Measurements from ENCODE around the gene SYF2. TPM values are rescaled to one million over a fixed set of nuclear protein-coding genes. Genes with fewer than 3 reads are reported as not detected.

The SYF2 gene
- total RNA-seq, 2 donors from 2014 or later = 64.8 to 78.0 TPM

DNA sequence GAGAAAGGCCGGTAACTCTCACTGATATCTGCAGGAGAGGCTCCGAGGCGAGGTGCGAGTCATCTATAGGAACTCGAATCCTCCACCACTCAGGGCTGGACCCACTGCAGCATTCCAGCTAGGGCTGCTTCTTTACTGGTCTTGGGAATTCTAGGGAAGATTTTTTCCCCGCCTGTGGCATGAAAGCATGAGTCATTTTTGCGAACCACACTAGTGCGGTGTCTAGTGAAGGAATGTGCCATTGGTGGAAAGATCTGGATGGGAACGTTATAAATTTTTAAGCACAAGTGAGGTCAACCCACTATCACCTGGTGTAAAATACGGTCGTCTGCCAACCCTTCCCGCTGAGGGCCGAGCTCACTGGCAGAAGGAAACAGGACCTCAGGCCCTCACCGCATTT lies 49.7 kb downstream of the SYF2 start:
- Mint-ChIP-seq H3K4me1 (ENCODE audit: low read depth) (no peaks in the 10 kb centered on the region), H3K4me3 (no peak overlapping the region), H3K36me3 (ENCODE audit: insufficient read depth in 2 of 2) (no peaks in the 10 kb centered on the region), H3K27ac (no peak overlapping the region), H3K27me3 (ENCODE audit: low read depth) (no peaks in the 10 kb centered on the region), H3K9me3 (no peaks in the 10 kb centered on the region)
- no peak for DNase-seq
- ATAC-seq (replicated peaks in 1 of 2) = no peak

DNA sequence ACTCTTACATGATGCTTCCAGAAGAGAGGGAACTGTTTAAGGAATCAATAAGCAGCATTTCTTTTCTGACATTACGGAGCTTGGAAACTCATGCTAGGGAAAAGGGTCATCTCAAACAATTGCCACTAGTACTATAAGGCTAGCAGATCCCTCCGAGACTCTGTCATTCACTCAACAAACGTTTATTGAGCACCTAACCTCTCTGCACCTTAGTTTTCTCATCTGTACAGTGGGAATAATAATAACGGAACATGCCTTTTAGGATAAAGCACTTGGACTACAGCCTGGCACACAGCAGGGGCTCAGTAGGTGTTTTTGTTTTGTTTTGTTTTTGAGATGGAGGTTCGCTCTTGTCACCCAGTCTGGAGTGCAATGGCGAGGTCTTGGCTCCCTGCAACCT lies 51.3 kb downstream of the SYF2 start:
- DNase-seq = no peak
- Mint-ChIP-seq H3K9me3 (peaks cover 4 to 6% of the 10 kb centered on the region in 2 donors), H3K4me3 (no peak overlapping the region), H3K36me3 (ENCODE audit: insufficient read depth in 2 of 2) (peaks cover 2 to 3% of the 10 kb centered on the region in 2 donors), H3K27ac (no peak overlapping the region), H3K4me1 (ENCODE audit: low read depth) (no peaks in the 10 kb centered on the region), H3K27me3 (ENCODE audit: low read depth) (no peaks in the 10 kb centered on the region)
- ATAC-seq (replicated peaks in 1 of 2) = no peak

DNA sequence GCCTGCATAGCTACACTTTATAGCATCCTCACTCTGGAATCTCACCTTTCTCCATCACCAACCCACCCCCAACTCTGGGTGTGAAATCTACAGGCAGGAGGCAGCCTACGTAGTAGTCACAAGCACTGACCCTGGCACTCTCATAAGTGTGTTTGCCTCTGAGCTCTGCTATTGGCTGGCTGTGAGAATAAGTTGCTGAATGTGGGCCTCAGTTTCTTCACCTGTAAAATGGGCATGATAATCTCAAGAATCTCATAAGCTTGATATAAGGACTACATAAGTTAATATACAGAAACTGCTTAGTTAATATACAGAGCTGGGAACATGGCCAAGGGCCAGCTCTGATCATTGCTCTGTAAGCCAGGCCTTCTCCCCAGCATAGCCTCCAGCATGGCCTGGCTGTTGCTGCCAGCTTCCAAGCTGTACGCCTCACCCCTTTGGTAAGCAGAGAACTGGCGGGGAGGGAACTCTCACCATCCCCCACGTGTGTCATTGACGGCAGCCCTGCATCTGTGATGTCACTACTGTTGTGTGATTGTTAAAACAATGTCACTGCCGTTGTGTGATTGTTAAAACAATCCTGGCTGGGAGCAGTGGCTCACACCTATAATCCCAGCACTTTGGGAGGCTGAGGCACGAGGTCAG lies 53.3 kb downstream of the SYF2 start:
- Mint-ChIP-seq H3K27ac (no peak overlapping the region), H3K27me3 (ENCODE audit: low read depth) (no peaks in the 10 kb centered on the region), H3K36me3 (ENCODE audit: insufficient read depth in 2 of 2) (peaks cover 2 to 3% of the 10 kb centered on the region in 2 donors), H3K9me3 (peaks cover 4 to 6% of the 10 kb centered on the region in 2 donors), H3K4me3 (no peak overlapping the region), H3K4me1 (ENCODE audit: low read depth) (no peaks in the 10 kb centered on the region)
- ATAC-seq (replicated peaks in 1 of 2) (no peak), DNase-seq (no peak)

DNA sequence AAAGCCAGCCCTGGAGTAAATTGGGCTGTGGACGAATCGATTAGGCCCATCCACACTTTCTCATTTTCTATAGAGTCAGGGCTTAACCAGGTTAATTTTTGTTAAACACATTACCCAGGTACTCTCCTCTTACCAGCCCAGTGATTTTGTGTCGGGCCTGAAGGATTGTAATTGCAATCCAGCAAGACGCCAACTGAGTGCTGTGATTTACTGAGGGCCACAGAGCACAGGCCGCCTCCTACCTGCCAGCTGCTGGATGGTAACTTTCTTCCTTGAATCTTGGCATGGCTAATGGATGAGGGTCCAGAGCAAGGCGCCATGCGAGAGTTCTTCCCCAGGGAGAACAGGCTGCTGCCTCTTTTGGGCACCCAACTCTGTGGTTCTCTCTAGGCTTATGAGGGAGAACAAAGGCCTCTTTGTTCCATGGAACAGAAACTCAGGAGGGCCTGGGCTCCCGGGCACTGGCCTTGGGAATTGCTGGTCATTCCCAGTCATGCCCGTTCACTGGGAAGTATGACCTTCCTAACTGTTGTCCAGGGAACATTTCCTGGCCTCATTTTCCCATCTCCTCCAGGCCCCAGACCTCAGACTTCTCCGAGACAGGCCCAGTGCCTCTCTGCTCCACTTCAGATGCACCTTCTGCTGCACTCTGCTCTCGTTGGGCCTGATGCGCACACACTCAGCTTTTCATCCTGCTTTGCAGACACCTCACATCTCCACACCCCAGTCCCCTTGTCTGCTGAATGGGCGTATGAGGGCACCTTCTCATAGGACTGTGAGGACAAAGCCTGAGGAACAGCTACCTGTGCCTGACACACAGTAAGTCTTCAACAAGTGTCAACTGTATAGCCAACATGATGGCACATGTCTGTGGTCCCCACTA lies 57.3 kb downstream of the SYF2 start:
- no peaks in the 10 kb centered on the region for H3K4me1 Mint-ChIP-seq (ENCODE audit: low read depth)
- no peaks in the 10 kb centered on the region for H3K27me3 Mint-ChIP-seq (ENCODE audit: low read depth)
- H3K9me3 Mint-ChIP-seq = peaks cover 8% of the 10 kb centered on the region in 2 donors
- H3K27ac Mint-ChIP-seq = no peak overlapping the region
- DNase-seq = no peak
- no peak overlapping the region for H3K4me3 Mint-ChIP-seq
- no peak for ATAC-seq (replicated peaks in 1 of 2)
- peaks cover 2 to 3% of the 10 kb centered on the region in 2 donors for H3K36me3 Mint-ChIP-seq (ENCODE audit: insufficient read depth in 2 of 2)

DNA sequence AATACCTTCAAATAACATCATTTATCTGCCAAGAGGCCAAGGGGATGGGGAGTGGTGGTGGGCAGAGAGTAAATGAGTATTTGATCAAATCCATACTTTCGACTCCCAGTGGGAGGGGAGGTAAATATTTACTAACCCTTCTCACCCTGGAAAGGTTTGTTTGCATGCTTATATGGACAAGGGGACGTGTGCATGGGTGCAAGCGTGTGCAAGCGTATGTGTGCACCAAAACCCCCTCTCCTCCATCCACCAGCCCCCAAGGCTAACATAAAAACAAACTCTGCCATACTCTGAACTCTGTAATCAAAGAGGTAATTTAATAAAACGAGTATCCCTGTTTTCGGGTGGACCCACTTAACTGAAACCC lies 58.0 kb downstream of the SYF2 start:
- Mint-ChIP-seq H3K27me3 (ENCODE audit: low read depth) (no peaks in the 10 kb centered on the region), H3K27ac (no peak overlapping the region), H3K4me1 (ENCODE audit: low read depth) (no peaks in the 10 kb centered on the region), H3K9me3 (peaks cover 8% of the 10 kb centered on the region in 2 donors), H3K4me3 (no peak overlapping the region), H3K36me3 (ENCODE audit: insufficient read depth in 2 of 2) (peaks cover 2 to 3% of the 10 kb centered on the region in 2 donors)
- no peak for DNase-seq
- no peak for ATAC-seq (replicated peaks in 1 of 2)

DNA sequence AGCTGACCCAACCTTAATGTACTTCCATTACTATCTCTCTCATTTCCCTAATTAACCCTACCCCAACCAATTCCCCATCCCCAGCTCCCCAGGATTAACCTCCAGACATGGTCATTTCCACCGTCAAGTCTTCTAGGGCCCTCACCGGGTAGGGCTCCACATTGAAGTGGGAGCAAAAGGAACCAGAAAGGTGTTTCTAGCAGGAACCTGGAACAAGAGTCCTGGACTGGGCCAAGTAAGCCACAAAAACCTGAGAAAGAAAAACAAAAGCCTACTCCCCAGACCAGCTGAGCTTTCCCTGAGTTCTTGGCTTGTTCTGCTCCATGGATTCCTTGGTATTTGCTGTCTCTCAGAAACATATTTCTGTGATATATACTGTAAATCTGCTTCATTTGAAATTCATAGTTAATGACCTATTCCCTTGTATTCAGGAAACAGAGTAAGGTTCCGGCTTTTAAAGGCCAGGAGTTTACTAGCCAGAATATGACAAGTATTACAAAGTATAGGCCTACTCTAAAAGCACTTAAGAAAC lies 58.4 kb downstream of the SYF2 start:
- Mint-ChIP-seq H3K36me3 (ENCODE audit: insufficient read depth in 2 of 2) (peaks cover 2 to 3% of the 10 kb centered on the region in 2 donors), H3K27ac (no peak overlapping the region), H3K4me3 (no peak overlapping the region), H3K9me3 (peaks cover 8% of the 10 kb centered on the region in 2 donors), H3K27me3 (ENCODE audit: low read depth) (no peaks in the 10 kb centered on the region), H3K4me1 (ENCODE audit: low read depth) (no peaks in the 10 kb centered on the region)
- ATAC-seq (replicated peaks in 1 of 2) = no peak
- DNase-seq = no peak

Other genes starting within 250 kb of the SYF2 start
- gene RSRP1, start 15.0 kb upstream of the SYF2 start, total RNA-seq = 100 to 1,000 TPM; 181 to 271 TPM
- under 1 TPM in 1 of 2 donors, not detected in 1; 0.12 TPM for gene RHD, start 40.0 kb upstream of the SYF2 start, total RNA-seq
- 100 to 1,000 TPM; 131 to 136 TPM for gene TMEM50A, start 105.8 kb upstream of the SYF2 start, total RNA-seq
- gene RHCE, start 188.3 kb upstream of the SYF2 start, total RNA-seq = under 1 TPM in 1 of 2 donors, not detected in 1; 0.72 TPM
- 10 to 100 TPM; 22.6 to 26.3 TPM for gene MACO1, start 198.4 kb upstream of the SYF2 start, total RNA-seq

All from activated T-cell treated with anti-CD3 and anti-CD28 coated beads, Interleukin-2, amount 50 U/mL, for 72 hours (primary cell).